Gastroesophageal sphincter (tissue), 3 donors: Measurements from ENCODE around the gene CLDN11.

Experiments used
- CTCF ChIP-seq, 4 experiments: fragments of 200-600 bp in 2 of 4; fragments of 450-650 bp in 2 of 4; sonication (generic) in 1 of 4; IDR thresholded peaks; one replicate each; pipeline ENCODE4 v1.5.1; 2017 to 2019; ENCODE audit warnings: antibody characterized with exemption in 4 of 4, mild to moderate bottlenecking in 2 of 4, moderate library complexity in 2 of 4
- EP300 ChIP-seq: sonication (generic); formaldehyde crosslinking; IDR thresholded peaks from one replicate; pipeline ENCODE4 v1.6.1; 2017; ENCODE audit warnings: antibody characterized with exemption, mild to moderate bottlenecking
- POLR2AphosphoS5 ChIP-seq: sonication (generic); formaldehyde crosslinking; IDR thresholded peaks from one replicate; pipeline ENCODE4 v1.6.1; 2017; ENCODE audit warnings: antibody characterized with exemption

- TF ChIP-seq CTCF (IDR thresholded peaks at IDR 0.05) (no peak), POLR2AphosphoS5 (no peak), EP300 (no peak)
These were observed 49.0 kb downstream of the CLDN11 start for GRCh38 chr3:170467571-170468147.
